ENCODE measurements around the gene LDHD. TPM values are rescaled to one million over a fixed set of nuclear protein-coding genes. Genes with fewer than 3 reads are reported as not detected.

LDHD gene
- total and polyA plus RNA-seq, 10 of the 15 experiments (the other 5 are each of a cell fraction or from before 2014, with no cell fraction given): 0.10 to 0.12 TPM; not detected in 8

DNA sequence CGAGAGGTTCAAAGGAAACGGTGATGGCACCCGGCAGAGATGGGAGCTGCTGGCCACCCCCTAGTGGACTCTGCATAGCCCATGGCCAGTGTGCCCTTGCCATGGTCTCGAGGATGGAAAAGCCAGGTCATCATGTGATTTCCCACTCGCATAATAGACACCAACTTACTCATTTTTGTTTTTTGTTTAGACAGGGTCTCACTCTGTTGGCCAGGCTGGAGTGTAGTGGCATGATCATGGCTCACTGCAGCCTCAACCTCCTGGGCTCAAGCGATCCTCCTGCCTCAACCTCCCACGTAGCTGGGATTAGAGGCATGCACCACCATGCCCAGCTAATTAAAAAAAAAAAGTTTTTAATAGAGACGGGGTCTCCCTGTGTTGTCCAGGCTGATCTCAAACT, 27.6 kb downstream of the LDHD start:
- H3K9me3 ChIP-seq (replicated peaks; ENCODE audit: control insufficient read depth, insufficient read depth, low read length): no peaks in the 10 kb centered on the region
- H3K4me1 ChIP-seq (ENCODE audit: control insufficient read depth, insufficient read depth, low read length): peaks cover 15% of the 10 kb centered on the region
- in situ Hi-C loops (cut with MboI): no loop called here
- 79% methylated on average over 8 of the region's 8 CpGs for WGBS (ENCODE audit: insufficient coverage, insufficient replicate concordance, low lambda C conversion rate, missing lambda C conversion rate)
- H3K4me2 ChIP-seq (ENCODE audit: control insufficient read depth, insufficient read depth): no peak overlapping the region
- ATAC-seq (no peak), DNase-seq (ENCODE audit: low read depth, low spot score) (no peak), FAIRE-seq (no peak)
- H3K27me3 ChIP-seq (replicated peaks in 1 of 2; ENCODE audit: control insufficient read depth in 2 of 2, insufficient read depth in 2 of 2, low read length in 1 of 2): no peaks in the 10 kb centered on the region
- no peak overlapping the region for H2AFZ ChIP-seq (ENCODE audit: control insufficient read depth, low read depth, low read length)
- H3K36me3 ChIP-seq (ENCODE audit: control insufficient read depth in 2 of 2, insufficient read depth in 2 of 2, low read length in 1 of 2): peaks cover 0 to 1% of the 10 kb centered on the region in 2 experiments; a peak in 1 of 4 replicates
- RAD21 ChIA-PET (ENCODE audit: unreplicated experiment): interaction anchor here (0.8 kb wide), 1 partner anchor 77 kb away, joined by 3 read pairs; no protein-coding TSS in a partner anchor
- no TSS peak for BruUV-seq (replicated peaks)
- no peak for TF ChIP-seq TBL1XR1 (IDR thresholded peaks at IDR 0.05; ENCODE audit: low read depth, low read length)
- no peak for TF ChIP-seq NR2F1 (conservative IDR thresholded peaks at IDR 0.05)
- no peak for TF ChIP-seq ZSCAN29 (IDR thresholded peaks at IDR 0.05)
- no peak for TF ChIP-seq KDM1A (IDR thresholded peaks at IDR 0.05; ENCODE audit: borderline replicate concordance)
- no peak for TF ChIP-seq SRF (IDR thresholded peaks at IDR 0.05; ENCODE audit: low read depth in 2 of 2, low read length in 2 of 2)
- TF ChIP-seq IRF3 (IDR thresholded peaks at IDR 0.05): no peak
- TF ChIP-seq NFYB (IDR thresholded peaks at IDR 0.05; ENCODE audit: insufficient read depth, low read depth, low read length): no peak
- no peak for TF ChIP-seq IKZF2 (IDR thresholded peaks at IDR 0.05)
- TF ChIP-seq, protein P1, sequence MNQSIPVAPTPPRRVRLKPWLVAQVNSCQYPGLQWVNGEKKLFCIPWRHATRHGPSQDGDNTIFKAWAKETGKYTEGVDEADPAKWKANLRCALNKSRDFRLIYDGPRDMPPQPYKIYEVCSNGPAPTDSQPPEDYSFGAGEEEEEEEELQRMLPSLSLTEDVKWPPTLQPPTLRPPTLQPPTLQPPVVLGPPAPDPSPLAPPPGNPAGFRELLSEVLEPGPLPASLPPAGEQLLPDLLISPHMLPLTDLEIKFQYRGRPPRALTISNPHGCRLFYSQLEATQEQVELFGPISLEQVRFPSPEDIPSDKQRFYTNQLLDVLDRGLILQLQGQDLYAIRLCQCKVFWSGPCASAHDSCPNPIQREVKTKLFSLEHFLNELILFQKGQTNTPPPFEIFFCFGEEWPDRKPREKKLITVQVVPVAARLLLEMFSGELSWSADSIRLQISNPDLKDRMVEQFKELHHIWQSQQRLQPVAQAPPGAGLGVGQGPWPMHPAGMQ (IDR thresholded peaks at IDR 0.05; ENCODE audit: borderline replicate concordance): no peak
- intact Hi-C loops (cut with micrococcal nuclease; ENCODE audit: unreplicated experiment): no loop called here
- no peak overlapping the region for H3K27ac ChIP-seq (ENCODE audit: control insufficient read depth, insufficient read depth)
- no peak overlapping the region for H3K9ac ChIP-seq (ENCODE audit: control insufficient read depth, insufficient read depth, low read length)
- H4K20me1 ChIP-seq (ENCODE audit: control insufficient read depth, insufficient read depth): no peaks in the 10 kb centered on the region; the same call in 1 of the 2 replicates
- no peak overlapping the region for H3K4me3 ChIP-seq
- POLR2A ChIA-PET: interaction anchor here (0.5 to 0.6 kb wide), 2 partner anchors 10 to 35 kb away, joined by 3 to 5 read pairs; no protein-coding TSS in a partner anchor
- no peaks in the 10 kb centered on the region; the same call in 1 of the 2 replicates for H3K79me2 ChIP-seq (ENCODE audit: control insufficient read depth, insufficient read depth, low read length)
- SMC1A ChIA-PET (ENCODE audit: uncharacterized antibody, unreplicated experiment): interaction anchor here (1.0 to 1.7 kb wide), 2 partner anchors 22 to 82 kb away, joined by 3 read pairs; no protein-coding TSS in a partner anchor
- CTCF ChIA-PET: interaction anchor here (1.5 kb wide), 1 partner anchor 226 kb away, joined by 4 read pairs; no protein-coding TSS in a partner anchor
